HCT116 (cell line): ENCODE measurements around the gene VSIG4. TPM values are rescaled to one million over a fixed set of nuclear protein-coding genes. Genes with fewer than 3 reads are reported as not detected.

ENCODE experiments used
- ATAC-seq: fragments of 200-7000 bp; cut with Tn5 transposase; 2 replicates; pipeline ENCODE4 v1.9.1; 2020; ENCODE audit warnings: mild to moderate bottlenecking, moderate library complexity
- BruUV-seq: library from RNA; stranded (reverse); fragments of 400-500 nt; replicated peaks from 2 replicates; lab custom pipeline; 2021; lab: Mats Ljungman, UMichigan
- CTCF ChIA-PET: fragments of 300-600 bp; sonication (Branson Sonifier 250); formaldehyde crosslinking; loops from one replicate; lab custom pipeline; 2021; ENCODE audit warnings: antibody characterized with exemption; lab: Charles Lee
- POLR2A ChIA-PET: fragments of 300-600, 350-600 bp; sonication (Branson Sonifier 250); formaldehyde crosslinking; loops from one replicate; lab custom pipeline; 2021; ENCODE audit warnings: antibody characterized with exemption; lab: Charles Lee
- RAD21 ChIA-PET, 2 experiments: fragments of 300-600 bp; sonication (Branson Sonifier 250); formaldehyde crosslinking; loops; one replicate each; lab custom pipeline; 2023; ENCODE audit warnings: low total read pairs in 2 of 2; ENCODE audit not compliant: uncharacterized antibody in 2 of 2, unreplicated experiment in 2 of 2, low non-redundant PET in 1 of 2; lab: Charles Lee
- DNase-seq: peaks from one replicate; pipeline ENCODE4 v3.0.0-alpha.2; 2010; ENCODE audit warnings: low read depth, low spot score
- H2AFZ ChIP-seq: fragments of 200-600 bp; shearing (Covaris generic), sonication (generic); 2 replicates; pipeline ENCODE4 v1.6.1; 2017; ENCODE audit warnings: low read depth, mixed run types, mixed read lengths, antibody characterized with exemption, low read length; ENCODE audit not compliant: poor library complexity, severe bottlenecking
- H3K27ac ChIP-seq: 2 replicates; pipeline ENCODE4 v1.5.1; 2012; ENCODE audit warnings: low read depth, low read length
- H3K27me3 ChIP-seq: fragments of 200-600 bp; sonication (generic); 2 replicates; pipeline ENCODE4 v1.6.1; 2016; ENCODE audit warnings: mixed run types, low read length, mixed read lengths; ENCODE audit not compliant: insufficient read depth
- H3K36me3 ChIP-seq, 2 experiments: fragments of 200-500 bp in 1 of 2; fragments of 200-600 bp in 1 of 2; sonication (Bioruptor generic) in 1 of 2; sonication (generic) in 1 of 2; 2 replicates each; pipeline versions ENCODE4 v1.5.1 to v1.6.1; 2014 to 2016; ENCODE audit warnings: low read length in 2 of 2, inconsistent platforms in 1 of 2, mixed read lengths in 1 of 2, mixed run types in 1 of 2; ENCODE audit not compliant: insufficient read depth in 2 of 2, control insufficient read depth in 1 of 2
- H3K4me1 ChIP-seq, 2 experiments: fragments of 200-600 bp in 1 of 2; sonication (generic) in 1 of 2; 2 replicates each; pipeline versions ENCODE4 v1.5.1 to v1.6.1; 2012 to 2017; ENCODE audit warnings: low read length in 2 of 2, inconsistent platforms in 1 of 2, mild to moderate bottlenecking in 1 of 2, mixed read lengths in 1 of 2, mixed run types in 1 of 2, moderate library complexity in 1 of 2; ENCODE audit not compliant: insufficient read depth in 2 of 2, control insufficient read depth in 1 of 2
- H3K4me2 ChIP-seq: fragments of 200-600 bp; sonication (generic); 2 replicates; pipeline ENCODE4 v1.6.1; 2017; ENCODE audit warnings: mixed run types, low read length, mixed read lengths
- H3K4me3 ChIP-seq, 2 experiments: fragments of 200-600 bp in 1 of 2; sonication (generic) in 1 of 2; replicated peaks in 1 of 2; 2 replicates each; pipeline ENCODE4 v1.5.1; 2011 to 2016; ENCODE audit warnings: low read length in 2 of 2, control low read depth in 1 of 2, low read depth in 1 of 2, mild to moderate bottlenecking in 1 of 2, mixed read lengths in 1 of 2, mixed run types in 1 of 2
- H3K79me2 ChIP-seq: fragments of 200-600 bp; sonication (generic); 2 replicates; pipeline ENCODE4 v1.6.1; 2017; ENCODE audit warnings: mild to moderate bottlenecking, mixed run types, low read length, moderate library complexity, mixed read lengths; ENCODE audit not compliant: insufficient read depth
- H3K9ac ChIP-seq: fragments of 200-600 bp; sonication (generic); 2 replicates; pipeline ENCODE4 v1.6.1; 2016; ENCODE audit warnings: low read length, mixed read lengths
- H3K9me2 ChIP-seq: fragments of 200-600 bp; sonication (generic), shearing (Covaris generic); 2 replicates; pipeline ENCODE4 v1.6.1; 2017; ENCODE audit warnings: mixed run types, mild to moderate bottlenecking, moderate library complexity; ENCODE audit not compliant: insufficient read depth
- H3K9me3 ChIP-seq, 2 experiments: fragments of 200-500 bp in 1 of 2; fragments of 200-600 bp in 1 of 2; sonication (Bioruptor generic) in 1 of 2; sonication (generic) in 1 of 2; 2 replicates each; pipeline ENCODE4 v1.6.1; 2014 to 2017; ENCODE audit warnings: low read length in 2 of 2, mixed read lengths in 2 of 2, inconsistent platforms in 1 of 2, low read depth in 1 of 2, mild to moderate bottlenecking in 1 of 2, mixed run types in 1 of 2, moderate library complexity in 1 of 2; ENCODE audit not compliant: control insufficient read depth in 1 of 2, insufficient read depth in 1 of 2
- H4K20me1 ChIP-seq: fragments of 200-600 bp; sonication (generic), shearing (Covaris generic); 2 replicates; pipeline ENCODE4 v1.6.1; 2017; ENCODE audit warnings: mixed run types, mild to moderate bottlenecking, moderate library complexity; ENCODE audit not compliant: insufficient read depth
- ATF3 ChIP-seq: IDR thresholded peaks from 2 replicates; pipeline ENCODE4 v1.6.1; 2012
- CTCF ChIP-seq, 3 experiments: fragments of 200-600 bp in 1 of 3; sonication (generic) in 1 of 3; IDR thresholded peaks in 2 of 3; conservative IDR thresholded peaks in 1 of 3; 2 replicates each; pipeline ENCODE4 v1.5.1; 2012 to 2017; ENCODE audit warnings: low read depth in 2 of 3, low read length in 2 of 3, antibody characterized with exemption in 1 of 3, borderline replicate concordance in 1 of 3, control low read depth in 1 of 3, mild to moderate bottlenecking in 1 of 3, mixed read lengths in 1 of 3, mixed run types in 1 of 3, moderate library complexity in 1 of 3; ENCODE audit not compliant: insufficient read depth in 1 of 3
- EZH2 ChIP-seq: fragments of 200-600 bp; sonication (generic); IDR thresholded peaks from 2 replicates; pipeline ENCODE4 v1.6.1; 2017; ENCODE audit warnings: antibody characterized with exemption, mixed run types
- EZH2phosphoT487 ChIP-seq: fragments of 200-600 bp; IDR thresholded peaks from 2 replicates; pipeline ENCODE4 v1.6.1; 2018; ENCODE audit warnings: antibody characterized with exemption, borderline replicate concordance
- FOSL1 ChIP-seq: IDR thresholded peaks from 2 replicates; pipeline ENCODE4 v1.6.1; 2012; ENCODE audit warnings: low read depth
- JUND ChIP-seq: IDR thresholded peaks from 2 replicates; pipeline ENCODE4 v1.6.1; 2012
- POLR2A ChIP-seq: IDR thresholded peaks from 2 replicates; pipeline ENCODE4 v1.7.0; 2011; ENCODE audit warnings: borderline replicate concordance; ENCODE audit not compliant: insufficient read depth, insufficient read length; ENCODE audit errors: extremely low read depth
- RAD21 ChIP-seq: IDR thresholded peaks from 2 replicates; pipeline ENCODE4 v1.6.1; 2012; ENCODE audit warnings: low read depth, mild to moderate bottlenecking
- SRF ChIP-seq: IDR thresholded peaks from 2 replicates; pipeline ENCODE4 v1.6.1; 2012; ENCODE audit warnings: low read depth
- ZFX ChIP-seq: fragments of 450-650 bp; IDR thresholded peaks from 2 replicates; pipeline ENCODE4 v1.6.1; 2017
- ZNF274 ChIP-seq: fragments of 200-500 bp; sonication (Bioruptor generic); IDR thresholded peaks from 2 replicates; pipeline ENCODE4 v1.6.1; 2014; ENCODE audit warnings: mild to moderate bottlenecking, low read depth, low read length, inconsistent platforms
- intact Hi-C: fragments of 100-400 bp; cut with micrococcal nuclease; formaldehyde crosslinking; loops from 2 replicates; pipeline ENCODE4 v1.10.0; 2022
- total RNA-seq: library from RNA; stranded (reverse); gene quantifications from one replicate; pipeline ENCODE4 v1.2.1, GENCODE V29; 2021; ENCODE audit not compliant: unreplicated experiment
- TF ChIP-seq, protein P1 (sequence below): IDR thresholded peaks from 2 replicates; pipeline ENCODE4 v1.6.1; 2011; ENCODE audit warnings: mild to moderate bottlenecking, low read length, moderate library complexity; ENCODE audit not compliant: insufficient replicate concordance; ENCODE audit errors: extremely low read depth
- TF ChIP-seq, protein P2 (sequence below): IDR thresholded peaks from 2 replicates; pipeline ENCODE4 v1.6.1; 2012

Gene VSIG4
- total RNA-seq, 1 experiment from 2014 or later: 0.59 TPM

- BruUV-seq: no TSS peak
- CTCF ChIA-PET: interaction anchor here (0.6 to 1.5 kb wide), 4 partner anchors 114 to 240 kb away, joined by 3 to 17 read pairs (median 4); no protein-coding TSS in a partner anchor
- no peak overlapping the region for H3K4me3 ChIP-seq
Measured at GRCh38 chrX:65985922-65986588, 53.8 kb downstream of the VSIG4 start.

More at GRCh38 chrX:65985922-65986588, 53.8 kb downstream of the VSIG4 start:
- Histone ChIP-seq H3K36me3 (no peaks in the 10 kb centered on the region), H3K79me2 (no peaks in the 10 kb centered on the region), H3K4me2 (peak overlapping the region; percentile 27; the same call in 1 of the 2 replicates), H4K20me1 (no peaks in the 10 kb centered on the region), H3K9me3 (no peaks in the 10 kb centered on the region), H3K4me1 (peaks cover 0 to 9% of the 10 kb centered on the region in 2 experiments; a peak in 1 of 4 replicates), H3K9me2 (no peaks in the 10 kb centered on the region), H3K27me3 (no peaks in the 10 kb centered on the region), H3K9ac (no peak overlapping the region), H2AFZ (no peak overlapping the region), H3K27ac (no peak overlapping the region)
- intact Hi-C loops: loop anchor here (1.0 to 2.0 kb wide), 5 partner anchors 53 to 404 kb away; no protein-coding TSS in a partner anchor
- ChIA-PET RAD21 (interaction anchor here in 1 of 2 experiments (0.7 kb wide), 1 partner anchor 114 kb away, joined by 3 read pairs; no protein-coding TSS in a partner anchor), POLR2A (no interaction called here)
- ATAC-seq (peak; percentile 99), DNase-seq (peak; percentile 57)
- TF ChIP-seq FOSL1 (no peak), CTCF (IDR thresholded peaks at IDR 0.05 in 2 of 3, conservative IDR thresholded peaks at IDR 0.05 in 1 of 3; ENCODE audit: borderline replicate concordance in 1 of 3, insufficient read depth in 1 of 3, low read depth in 2 of 3, low read length in 2 of 3) (peak; percentile 44 to 59 (median 54); a peak in 4 of 6 replicates), JUND (no peak), POLR2A (no peak), ATF3 (no peak), RAD21 (peak; percentile 80), EZH2phosphoT487 (no peak), ZNF274 (no peak), SRF (no peak), EZH2 (no peak), ZFX (no peak)
- TF ChIP-seq, protein P1, sequence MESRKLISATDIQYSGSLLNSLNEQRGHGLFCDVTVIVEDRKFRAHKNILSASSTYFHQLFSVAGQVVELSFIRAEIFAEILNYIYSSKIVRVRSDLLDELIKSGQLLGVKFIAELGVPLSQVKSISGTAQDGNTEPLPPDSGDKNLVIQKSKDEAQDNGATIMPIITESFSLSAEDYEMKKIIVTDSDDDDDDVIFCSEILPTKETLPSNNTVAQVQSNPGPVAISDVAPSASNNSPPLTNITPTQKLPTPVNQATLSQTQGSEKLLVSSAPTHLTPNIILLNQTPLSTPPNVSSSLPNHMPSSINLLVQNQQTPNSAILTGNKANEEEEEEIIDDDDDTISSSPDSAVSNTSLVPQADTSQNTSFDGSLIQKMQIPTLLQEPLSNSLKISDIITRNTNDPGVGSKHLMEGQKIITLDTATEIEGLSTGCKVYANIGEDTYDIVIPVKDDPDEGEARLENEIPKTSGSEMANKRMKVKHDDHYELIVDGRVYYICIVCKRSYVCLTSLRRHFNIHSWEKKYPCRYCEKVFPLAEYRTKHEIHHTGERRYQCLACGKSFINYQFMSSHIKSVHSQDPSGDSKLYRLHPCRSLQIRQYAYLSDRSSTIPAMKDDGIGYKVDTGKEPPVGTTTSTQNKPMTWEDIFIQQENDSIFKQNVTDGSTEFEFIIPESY: no peak
- TF ChIP-seq, protein P2, sequence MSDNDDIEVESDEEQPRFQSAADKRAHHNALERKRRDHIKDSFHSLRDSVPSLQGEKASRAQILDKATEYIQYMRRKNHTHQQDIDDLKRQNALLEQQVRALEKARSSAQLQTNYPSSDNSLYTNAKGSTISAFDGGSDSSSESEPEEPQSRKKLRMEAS: no peak
